ENCODE measurements around the gene NEURL4.

The NEURL4 gene

DNA sequence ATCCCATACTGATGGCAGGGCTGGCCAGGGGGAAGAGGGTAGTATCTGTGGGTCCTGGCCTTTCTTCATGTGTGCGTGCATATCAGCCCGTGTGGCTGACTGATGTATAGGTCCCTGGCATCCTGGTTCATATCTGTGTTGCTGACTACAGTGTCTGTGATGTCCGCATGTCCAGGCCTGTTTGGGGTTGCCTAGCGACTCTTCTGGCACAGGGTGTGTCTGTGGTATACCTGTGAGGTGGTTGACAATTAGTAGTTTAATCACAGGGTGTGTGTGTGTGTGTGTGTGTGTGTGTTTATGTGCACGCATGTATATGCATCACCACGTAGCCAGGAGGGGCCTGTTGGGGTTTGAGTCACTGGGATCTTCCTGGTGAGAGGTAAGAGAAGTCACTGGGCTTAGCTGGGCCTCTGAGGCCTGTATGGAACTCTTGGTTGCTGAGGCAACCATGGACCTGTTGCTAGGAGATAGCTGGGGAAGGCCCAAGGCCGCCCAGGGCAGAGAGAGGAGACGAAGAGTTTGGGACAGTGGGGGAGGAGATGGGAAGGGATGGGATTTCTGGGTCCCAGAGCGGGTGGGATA, 25.2 kb upstream of the NEURL4 start:
- H3K4me3 ChIP-seq (replicated peaks; ENCODE audit: insufficient read depth, low read length), result no peak overlapping the region

DNA sequence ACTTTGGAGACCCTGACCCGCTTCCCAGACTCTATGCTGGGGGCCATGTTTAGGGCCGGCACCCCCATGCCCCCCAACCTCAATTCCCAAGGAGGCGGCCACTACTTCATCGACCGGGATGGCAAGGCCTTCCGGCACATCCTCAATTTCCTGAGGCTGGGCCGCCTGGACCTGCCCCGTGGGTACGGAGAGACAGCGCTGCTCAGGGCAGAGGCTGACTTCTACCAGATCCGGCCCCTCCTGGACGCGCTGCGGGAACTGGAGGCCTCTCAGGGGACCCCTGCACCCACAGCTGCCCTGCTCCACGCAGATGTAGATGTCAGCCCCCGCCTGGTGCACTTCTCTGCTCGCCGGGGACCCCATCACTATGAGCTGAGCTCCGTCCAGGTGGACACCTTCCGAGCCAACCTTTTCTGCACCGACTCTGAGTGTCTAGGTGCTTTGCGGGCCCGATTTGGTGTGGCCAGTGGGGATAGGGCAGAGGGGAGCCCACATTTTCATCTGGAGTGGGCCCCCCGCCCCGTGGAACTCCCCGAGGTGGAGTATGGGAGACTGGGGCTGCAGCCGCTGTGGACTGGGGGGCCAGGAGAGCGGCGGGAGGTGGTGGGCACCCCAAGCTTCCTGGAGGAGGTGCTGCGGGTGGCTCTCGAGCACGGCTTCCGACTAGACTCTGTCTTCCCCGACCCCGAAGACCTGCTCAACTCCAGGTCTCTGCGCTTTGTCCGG, 23.9 kb upstream of the NEURL4 start:
- H3K27ac ChIP-seq (replicated peaks), result no peak overlapping the region
- DNase-seq (ENCODE audit: low read depth in 1 of 2, low spot score in 1 of 2), result no peak
- no peaks in the 10 kb centered on the region for H3K27me3 ChIP-seq (ENCODE audit: insufficient read depth, poor library complexity, severe bottlenecking)
- TF ChIP-seq GABPA (IDR thresholded peaks at IDR 0.05; ENCODE audit: low read depth), result no peak
- TF ChIP-seq POLR2AphosphoS5 (IDR thresholded peaks at IDR 0.05; ENCODE audit: low read depth), result no peak
- TF ChIP-seq, protein P1, sequence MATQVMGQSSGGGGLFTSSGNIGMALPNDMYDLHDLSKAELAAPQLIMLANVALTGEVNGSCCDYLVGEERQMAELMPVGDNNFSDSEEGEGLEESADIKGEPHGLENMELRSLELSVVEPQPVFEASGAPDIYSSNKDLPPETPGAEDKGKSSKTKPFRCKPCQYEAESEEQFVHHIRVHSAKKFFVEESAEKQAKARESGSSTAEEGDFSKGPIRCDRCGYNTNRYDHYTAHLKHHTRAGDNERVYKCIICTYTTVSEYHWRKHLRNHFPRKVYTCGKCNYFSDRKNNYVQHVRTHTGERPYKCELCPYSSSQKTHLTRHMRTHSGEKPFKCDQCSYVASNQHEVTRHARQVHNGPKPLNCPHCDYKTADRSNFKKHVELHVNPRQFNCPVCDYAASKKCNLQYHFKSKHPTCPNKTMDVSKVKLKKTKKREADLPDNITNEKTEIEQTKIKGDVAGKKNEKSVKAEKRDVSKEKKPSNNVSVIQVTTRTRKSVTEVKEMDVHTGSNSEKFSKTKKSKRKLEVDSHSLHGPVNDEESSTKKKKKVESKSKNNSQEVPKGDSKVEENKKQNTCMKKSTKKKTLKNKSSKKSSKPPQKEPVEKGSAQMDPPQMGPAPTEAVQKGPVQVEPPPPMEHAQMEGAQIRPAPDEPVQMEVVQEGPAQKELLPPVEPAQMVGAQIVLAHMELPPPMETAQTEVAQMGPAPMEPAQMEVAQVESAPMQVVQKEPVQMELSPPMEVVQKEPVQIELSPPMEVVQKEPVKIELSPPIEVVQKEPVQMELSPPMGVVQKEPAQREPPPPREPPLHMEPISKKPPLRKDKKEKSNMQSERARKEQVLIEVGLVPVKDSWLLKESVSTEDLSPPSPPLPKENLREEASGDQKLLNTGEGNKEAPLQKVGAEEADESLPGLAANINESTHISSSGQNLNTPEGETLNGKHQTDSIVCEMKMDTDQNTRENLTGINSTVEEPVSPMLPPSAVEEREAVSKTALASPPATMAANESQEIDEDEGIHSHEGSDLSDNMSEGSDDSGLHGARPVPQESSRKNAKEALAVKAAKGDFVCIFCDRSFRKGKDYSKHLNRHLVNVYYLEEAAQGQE (IDR thresholded peaks at IDR 0.05; ENCODE audit: insufficient replicate concordance, low read depth), result no peak
- TF ChIP-seq SPI1 (IDR thresholded peaks at IDR 0.05; ENCODE audit: borderline replicate concordance, low read depth), result no peak
- TF ChIP-seq, protein P2, sequence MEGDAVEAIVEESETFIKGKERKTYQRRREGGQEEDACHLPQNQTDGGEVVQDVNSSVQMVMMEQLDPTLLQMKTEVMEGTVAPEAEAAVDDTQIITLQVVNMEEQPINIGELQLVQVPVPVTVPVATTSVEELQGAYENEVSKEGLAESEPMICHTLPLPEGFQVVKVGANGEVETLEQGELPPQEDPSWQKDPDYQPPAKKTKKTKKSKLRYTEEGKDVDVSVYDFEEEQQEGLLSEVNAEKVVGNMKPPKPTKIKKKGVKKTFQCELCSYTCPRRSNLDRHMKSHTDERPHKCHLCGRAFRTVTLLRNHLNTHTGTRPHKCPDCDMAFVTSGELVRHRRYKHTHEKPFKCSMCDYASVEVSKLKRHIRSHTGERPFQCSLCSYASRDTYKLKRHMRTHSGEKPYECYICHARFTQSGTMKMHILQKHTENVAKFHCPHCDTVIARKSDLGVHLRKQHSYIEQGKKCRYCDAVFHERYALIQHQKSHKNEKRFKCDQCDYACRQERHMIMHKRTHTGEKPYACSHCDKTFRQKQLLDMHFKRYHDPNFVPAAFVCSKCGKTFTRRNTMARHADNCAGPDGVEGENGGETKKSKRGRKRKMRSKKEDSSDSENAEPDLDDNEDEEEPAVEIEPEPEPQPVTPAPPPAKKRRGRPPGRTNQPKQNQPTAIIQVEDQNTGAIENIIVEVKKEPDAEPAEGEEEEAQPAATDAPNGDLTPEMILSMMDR (IDR thresholded peaks at IDR 0.05; ENCODE audit: insufficient read depth, low read length), result no peak
- no peak overlapping the region for H3K4me3 ChIP-seq (replicated peaks; ENCODE audit: insufficient read depth, low read length)

More for the DNA sequence above, 25.2 kb upstream of the NEURL4 start:
- H3K27ac ChIP-seq (replicated peaks), result no peak overlapping the region
- H3K27me3 ChIP-seq (ENCODE audit: insufficient read depth, poor library complexity, severe bottlenecking), result no peaks in the 10 kb centered on the region
- no peak for DNase-seq (ENCODE audit: low read depth in 1 of 2, low spot score in 1 of 2)
- TF ChIP-seq, protein P1 (IDR thresholded peaks at IDR 0.05; ENCODE audit: insufficient replicate concordance, low read depth), result no peak
- TF ChIP-seq SPI1 (IDR thresholded peaks at IDR 0.05; ENCODE audit: borderline replicate concordance, low read depth) (no peak), POLR2AphosphoS5 (IDR thresholded peaks at IDR 0.05; ENCODE audit: low read depth) (no peak), GABPA (IDR thresholded peaks at IDR 0.05; ENCODE audit: low read depth) (no peak)
- TF ChIP-seq, protein P2 (IDR thresholded peaks at IDR 0.05; ENCODE audit: insufficient read depth, low read length), result no peak

DNA sequence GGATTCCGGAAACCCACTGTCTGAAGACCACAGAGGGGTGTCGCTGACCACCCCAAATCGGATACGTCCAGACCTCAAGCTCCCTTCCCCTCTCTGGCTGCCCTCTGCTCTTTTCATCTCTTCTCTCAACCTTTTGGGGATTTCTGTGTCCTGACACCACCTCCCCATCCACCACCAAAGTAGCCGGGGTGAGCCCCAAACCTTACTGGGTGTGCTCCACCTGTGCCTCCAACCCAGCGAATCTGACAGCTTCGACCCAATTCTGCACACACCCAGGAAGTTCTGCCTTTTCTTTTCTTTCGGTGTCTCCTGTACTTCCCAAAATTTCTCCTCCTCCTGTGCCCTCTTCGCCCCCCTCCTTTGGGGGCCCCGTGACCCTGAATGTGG, 23.4 kb upstream of the NEURL4 start:
- H3K4me3 ChIP-seq (replicated peaks; ENCODE audit: insufficient read depth, low read length), result no peak overlapping the region
- no peak overlapping the region for H3K27ac ChIP-seq (replicated peaks)
- no peaks in the 10 kb centered on the region for H3K27me3 ChIP-seq (ENCODE audit: insufficient read depth, poor library complexity, severe bottlenecking)
- DNase-seq (ENCODE audit: low read depth in 1 of 2, low spot score in 1 of 2), result no peak
- TF ChIP-seq POLR2AphosphoS5 (IDR thresholded peaks at IDR 0.05; ENCODE audit: low read depth), result no peak
- TF ChIP-seq SPI1 (IDR thresholded peaks at IDR 0.05; ENCODE audit: borderline replicate concordance, low read depth), result no peak
- TF ChIP-seq, protein P1 (IDR thresholded peaks at IDR 0.05; ENCODE audit: insufficient replicate concordance, low read depth), result no peak
- no peak for TF ChIP-seq GABPA (IDR thresholded peaks at IDR 0.05; ENCODE audit: low read depth)
- TF ChIP-seq, protein P2 (IDR thresholded peaks at IDR 0.05; ENCODE audit: insufficient read depth, low read length), result no peak

All from HL-60 (cell line).